ENCODE measurements around the gene PFDN1. TPM values are rescaled to one million over a fixed set of nuclear protein-coding genes. Genes with fewer than 3 reads are reported as not detected.

The PFDN1 gene
- total and polyA plus RNA-seq, 4 donors, result 57.0 to 127 (median 95.8) TPM

GRCh38 chr5:140216478-140217074, 86.3 kb downstream of the PFDN1 start:
- no peaks in the 10 kb centered on the region for H3K27me3 ChIP-seq (ENCODE audit: control insufficient read depth, insufficient read depth, low read length)
- no peaks in the 10 kb centered on the region for H3K36me3 ChIP-seq (ENCODE audit: control insufficient read depth, insufficient read depth, low read length)
- H3K4me1 ChIP-seq (ENCODE audit: control insufficient read depth, insufficient read depth, low read length), result peaks cover 8% of the 10 kb centered on the region
- WGBS (ENCODE audit: insufficient coverage), result 58% methylated on average over 2 of the region's 5 CpGs
- H3K27ac ChIP-seq (ENCODE audit: low read depth, low read length), result no peak overlapping the region
- no peaks in the 10 kb centered on the region for H3K9me3 ChIP-seq (ENCODE audit: control insufficient read depth, insufficient read depth, low read length)
- no peak overlapping the region for H3K4me3 ChIP-seq (ENCODE audit: low read depth, low read length)
- DNase-seq (ENCODE audit: low read depth in 4 of 6, low spot score in 6 of 6), result no peak

- 100% methylated on average over 1 of the region's 1 CpG for WGBS (ENCODE audit: insufficient coverage)
- no peaks in the 10 kb centered on the region for H3K36me3 ChIP-seq (ENCODE audit: control insufficient read depth, insufficient read depth, low read length)
- H3K27ac ChIP-seq (ENCODE audit: low read depth, low read length), result no peak overlapping the region
- no peaks in the 10 kb centered on the region for H3K9me3 ChIP-seq (ENCODE audit: control insufficient read depth, insufficient read depth, low read length)
- H3K27me3 ChIP-seq (ENCODE audit: control insufficient read depth, insufficient read depth, low read length), result no peaks in the 10 kb centered on the region
- H3K4me1 ChIP-seq (ENCODE audit: control insufficient read depth, insufficient read depth, low read length), result peaks cover 3% of the 10 kb centered on the region
- DNase-seq (ENCODE audit: low read depth in 4 of 6, low spot score in 6 of 6), result no peak
- no peak overlapping the region for H3K4me3 ChIP-seq (ENCODE audit: low read depth, low read length)
Measured at GRCh38 chr5:140215276-140215675, 87.6 kb downstream of the PFDN1 start.

DNA sequence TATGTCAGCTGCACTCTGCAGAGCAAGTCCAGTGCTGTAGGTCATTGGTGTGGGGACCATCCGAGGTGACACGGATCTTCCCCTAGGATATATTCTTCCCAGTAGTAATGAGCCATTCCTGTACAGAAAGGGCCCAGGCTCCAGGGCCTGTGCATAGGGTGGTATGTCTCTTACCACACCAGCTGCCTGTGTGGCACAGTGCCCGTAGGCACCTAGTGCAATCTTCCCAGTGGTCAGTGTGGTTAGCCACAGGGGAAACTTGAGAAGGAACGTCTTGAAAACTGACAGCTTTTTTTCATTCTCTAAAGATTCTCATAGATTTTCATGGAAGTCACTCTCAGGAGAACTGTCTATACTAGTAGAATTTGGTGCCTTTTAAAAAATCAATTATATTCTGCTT, 88.1 kb downstream of the PFDN1 start:
- H3K9me3 ChIP-seq (ENCODE audit: control insufficient read depth, insufficient read depth, low read length), result no peaks in the 10 kb centered on the region
- DNase-seq (ENCODE audit: low read depth in 4 of 6, low spot score in 6 of 6), result no peak
- H3K4me1 ChIP-seq (ENCODE audit: control insufficient read depth, insufficient read depth, low read length), result no peaks in the 10 kb centered on the region
- H3K4me3 ChIP-seq (ENCODE audit: low read depth, low read length), result no peak overlapping the region
- WGBS (ENCODE audit: insufficient coverage), result 100% methylated on average over 1 of the region's 4 CpGs
- H3K36me3 ChIP-seq (ENCODE audit: control insufficient read depth, insufficient read depth, low read length), result no peaks in the 10 kb centered on the region
- no peaks in the 10 kb centered on the region for H3K27me3 ChIP-seq (ENCODE audit: control insufficient read depth, insufficient read depth, low read length)
- no peak overlapping the region for H3K27ac ChIP-seq (ENCODE audit: low read depth, low read length)

GRCh38 chr5:140213370-140213983, 89.4 kb downstream of the PFDN1 start:
- Histone ChIP-seq H3K9me3 (ENCODE audit: control insufficient read depth, insufficient read depth, low read length) (no peaks in the 10 kb centered on the region), H3K27ac (ENCODE audit: low read depth, low read length) (no peak overlapping the region), H3K4me1 (ENCODE audit: control insufficient read depth, insufficient read depth, low read length) (no peaks in the 10 kb centered on the region), H3K36me3 (ENCODE audit: control insufficient read depth, insufficient read depth, low read length) (no peaks in the 10 kb centered on the region), H3K4me3 (ENCODE audit: low read depth, low read length) (no peak overlapping the region), H3K27me3 (ENCODE audit: control insufficient read depth, insufficient read depth, low read length) (no peaks in the 10 kb centered on the region)
- DNase-seq (ENCODE audit: low read depth in 4 of 6, low spot score in 6 of 6), result no peak
- WGBS (ENCODE audit: insufficient coverage), result no CpG with 5 or more reads among the region's 1 CpG

DNA sequence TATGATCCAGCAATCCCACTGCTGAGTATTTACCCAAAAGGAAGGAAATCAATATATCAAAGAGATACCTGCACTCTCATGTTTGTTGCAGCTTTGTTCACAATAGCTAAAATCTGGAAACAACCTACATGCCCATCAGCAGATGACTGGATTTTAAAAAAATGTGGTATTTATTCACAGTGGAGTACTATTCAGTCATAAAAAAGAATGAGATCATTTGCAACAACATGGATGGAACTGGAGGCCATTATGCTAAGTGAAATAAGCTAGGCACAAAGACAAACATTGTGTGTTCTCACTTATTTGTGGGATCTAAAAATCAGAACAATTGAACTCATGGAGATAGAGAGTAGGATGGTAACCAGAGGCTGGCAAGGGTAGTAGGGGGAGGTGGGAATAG, 94.8 kb downstream of the PFDN1 start:
- H3K27me3 ChIP-seq (ENCODE audit: control insufficient read depth, insufficient read depth, low read length), result no peaks in the 10 kb centered on the region
- no peaks in the 10 kb centered on the region for H3K9me3 ChIP-seq (ENCODE audit: control insufficient read depth, insufficient read depth, low read length)
- no peaks in the 10 kb centered on the region for H3K4me1 ChIP-seq (ENCODE audit: control insufficient read depth, insufficient read depth, low read length)
- no peak overlapping the region for H3K27ac ChIP-seq (ENCODE audit: low read depth, low read length)
- H3K4me3 ChIP-seq (ENCODE audit: low read depth, low read length), result no peak overlapping the region
- no peaks in the 10 kb centered on the region for H3K36me3 ChIP-seq (ENCODE audit: control insufficient read depth, insufficient read depth, low read length)
- DNase-seq (ENCODE audit: low read depth in 4 of 6, low spot score in 6 of 6), result no peak

DNA sequence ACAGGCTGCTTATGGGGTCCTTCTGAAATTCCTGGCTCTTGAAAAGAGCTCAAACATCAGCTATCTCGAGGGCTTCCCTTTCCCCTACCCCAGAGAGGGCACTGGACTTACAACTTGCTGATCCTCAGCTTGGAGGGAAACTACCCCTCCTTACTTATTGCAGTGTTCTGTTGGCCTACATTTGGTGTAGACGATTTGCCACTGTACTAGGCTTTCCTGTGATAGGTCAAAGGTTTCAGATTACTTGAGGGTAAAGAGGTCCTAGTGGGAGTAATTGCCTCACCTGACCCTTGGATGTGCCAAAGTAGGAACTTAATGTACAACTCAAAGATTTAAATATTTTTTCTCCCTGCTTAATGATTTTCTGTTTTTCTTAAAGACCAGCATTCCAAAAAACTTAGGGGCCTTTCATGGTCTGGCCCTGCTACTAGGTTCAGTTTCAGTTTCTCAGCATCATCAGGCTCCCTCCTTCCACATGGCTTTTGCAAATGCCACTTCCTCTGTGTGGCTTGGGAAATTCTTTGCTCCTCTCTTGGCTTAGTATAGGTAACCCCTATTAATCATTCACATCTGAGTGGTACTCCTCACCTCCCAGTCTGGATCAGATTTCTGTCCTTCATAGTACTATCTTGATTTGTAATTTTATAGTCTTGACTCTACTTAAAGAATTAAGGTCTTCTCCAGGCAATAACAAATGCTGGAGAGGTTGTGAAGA, 95.5 kb downstream of the PFDN1 start:
- no peaks in the 10 kb centered on the region for H3K36me3 ChIP-seq (ENCODE audit: control insufficient read depth, insufficient read depth, low read length)
- no CpG with 5 or more reads among the region's 2 CpGs for WGBS (ENCODE audit: insufficient coverage)
- H3K4me1 ChIP-seq (ENCODE audit: control insufficient read depth, insufficient read depth, low read length), result no peaks in the 10 kb centered on the region
- H3K27ac ChIP-seq (ENCODE audit: low read depth, low read length), result no peak overlapping the region
- H3K9me3 ChIP-seq (ENCODE audit: control insufficient read depth, insufficient read depth, low read length), result no peaks in the 10 kb centered on the region
- H3K27me3 ChIP-seq (ENCODE audit: control insufficient read depth, insufficient read depth, low read length), result no peaks in the 10 kb centered on the region
- no peak overlapping the region for H3K4me3 ChIP-seq (ENCODE audit: low read depth, low read length)
- DNase-seq (ENCODE audit: low read depth in 4 of 6, low spot score in 6 of 6), result no peak

GRCh38 chr5:140205952-140206351, 96.9 kb downstream of the PFDN1 start:
- Histone ChIP-seq H3K4me3 (ENCODE audit: low read depth, low read length) (no peak overlapping the region), H3K4me1 (ENCODE audit: control insufficient read depth, insufficient read depth, low read length) (no peaks in the 10 kb centered on the region), H3K9me3 (ENCODE audit: control insufficient read depth, insufficient read depth, low read length) (no peaks in the 10 kb centered on the region), H3K27me3 (ENCODE audit: control insufficient read depth, insufficient read depth, low read length) (no peaks in the 10 kb centered on the region), H3K36me3 (ENCODE audit: control insufficient read depth, insufficient read depth, low read length) (no peaks in the 10 kb centered on the region), H3K27ac (ENCODE audit: low read depth, low read length) (no peak overlapping the region)
- 84% methylated on average over 3 of the region's 4 CpGs for WGBS (ENCODE audit: insufficient coverage)
- no peak for DNase-seq (ENCODE audit: low read depth in 4 of 6, low spot score in 6 of 6)

- Histone ChIP-seq H3K36me3 (ENCODE audit: control insufficient read depth, insufficient read depth, low read length) (no peaks in the 10 kb centered on the region), H3K4me1 (ENCODE audit: control insufficient read depth, insufficient read depth, low read length) (no peaks in the 10 kb centered on the region), H3K9me3 (ENCODE audit: control insufficient read depth, insufficient read depth, low read length) (no peaks in the 10 kb centered on the region), H3K4me3 (ENCODE audit: low read depth, low read length) (no peak overlapping the region), H3K27me3 (ENCODE audit: control insufficient read depth, insufficient read depth, low read length) (no peaks in the 10 kb centered on the region), H3K27ac (ENCODE audit: low read depth, low read length) (no peak overlapping the region)
- WGBS (ENCODE audit: insufficient coverage), result 100% methylated on average over 1 of the region's 2 CpGs
- DNase-seq (ENCODE audit: low read depth in 4 of 6, low spot score in 6 of 6), result no peak
Measured at GRCh38 chr5:140205216-140205615, 97.7 kb downstream of the PFDN1 start.

DNA sequence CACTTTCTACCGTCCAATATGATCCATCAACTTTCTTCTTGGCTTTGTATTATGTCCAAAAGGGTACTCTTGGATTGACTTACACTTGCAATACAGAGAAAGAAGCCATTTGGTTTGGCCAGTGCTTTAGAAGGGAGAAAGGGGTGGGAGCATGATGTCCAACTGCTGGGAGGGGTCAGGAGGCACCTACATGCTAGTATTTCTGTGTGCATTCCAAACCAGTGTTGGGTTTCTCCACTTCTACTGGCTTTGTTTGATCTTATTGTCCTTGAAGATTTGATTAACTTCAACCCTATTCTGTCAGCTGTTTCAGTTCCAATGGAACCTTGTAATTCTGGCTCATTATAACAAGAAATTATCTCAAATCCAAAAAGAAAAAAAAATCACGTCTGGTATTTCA, 100.3 kb downstream of the PFDN1 start:
- Histone ChIP-seq H3K36me3 (ENCODE audit: control insufficient read depth, insufficient read depth, low read length) (no peaks in the 10 kb centered on the region), H3K4me3 (ENCODE audit: low read depth, low read length) (no peak overlapping the region), H3K4me1 (ENCODE audit: control insufficient read depth, insufficient read depth, low read length) (no peaks in the 10 kb centered on the region), H3K9me3 (ENCODE audit: control insufficient read depth, insufficient read depth, low read length) (no peaks in the 10 kb centered on the region), H3K27me3 (ENCODE audit: control insufficient read depth, insufficient read depth, low read length) (no peaks in the 10 kb centered on the region), H3K27ac (ENCODE audit: low read depth, low read length) (no peak overlapping the region)
- no peak for DNase-seq (ENCODE audit: low read depth in 4 of 6, low spot score in 6 of 6)
- WGBS (ENCODE audit: insufficient coverage), result no CpG with 5 or more reads among the region's 2 CpGs

DNA sequence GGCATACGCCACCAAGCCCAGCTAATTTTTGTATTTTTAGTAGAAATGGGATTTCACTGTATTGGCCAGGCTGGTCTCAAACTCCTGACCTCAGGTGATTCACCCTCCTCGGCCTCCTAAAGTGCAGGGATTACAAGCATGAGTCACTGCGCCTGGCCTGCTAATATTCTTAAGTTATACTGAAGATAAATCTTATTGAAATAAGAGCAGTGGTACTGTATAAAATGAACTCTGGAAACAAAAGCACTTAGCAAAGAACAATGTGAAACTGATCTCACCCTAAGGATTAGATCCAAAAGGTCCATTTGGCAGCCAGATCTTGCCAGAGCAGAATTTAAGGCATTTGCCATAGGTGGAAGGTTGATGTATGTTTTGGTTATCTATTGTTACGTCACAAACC, 100.8 kb downstream of the PFDN1 start:
- no peak overlapping the region for H3K27ac ChIP-seq (ENCODE audit: low read depth, low read length)
- no peaks in the 10 kb centered on the region for H3K4me1 ChIP-seq (ENCODE audit: control insufficient read depth, insufficient read depth, low read length)
- no peaks in the 10 kb centered on the region for H3K36me3 ChIP-seq (ENCODE audit: control insufficient read depth, insufficient read depth, low read length)
- DNase-seq (ENCODE audit: low read depth in 4 of 6, low spot score in 6 of 6), result no peak
- no peaks in the 10 kb centered on the region for H3K27me3 ChIP-seq (ENCODE audit: control insufficient read depth, insufficient read depth, low read length)
- no peak overlapping the region for H3K4me3 ChIP-seq (ENCODE audit: low read depth, low read length)
- WGBS (ENCODE audit: insufficient coverage), result no CpG with 5 or more reads among the region's 4 CpGs
- no peaks in the 10 kb centered on the region for H3K9me3 ChIP-seq (ENCODE audit: control insufficient read depth, insufficient read depth, low read length)
